Caco-2 (cell line): Measurements from ENCODE around the gene CDH13. TPM values are rescaled to one million over a fixed set of nuclear protein-coding genes. Genes with fewer than 3 reads are reported as not detected.

Source experiments
- BruUV-seq: library from RNA; stranded (reverse); fragments of 400-500 nt; replicated peaks from 2 replicates; lab custom pipeline; 2021; lab: Mats Ljungman, UMichigan
- CTCF ChIA-PET: fragments of 300-600 bp; sonication (Branson Sonifier 250); formaldehyde crosslinking; loops from one replicate; lab custom pipeline; 2022; ENCODE audit warnings: antibody characterized with exemption; lab: Charles Lee
- POLR2A ChIA-PET: fragments of 300-600 bp; sonication (Branson Sonifier 250); formaldehyde crosslinking; loops from one replicate; lab custom pipeline; 2022; ENCODE audit warnings: antibody characterized with exemption; lab: Charles Lee
- DNase-seq, 2 experiments: peaks; one replicate each; pipeline versions ENCODE4 v3.0.0 to v3.0.0-alpha.2; 2020 to 2022
- H3K27me3 ChIP-seq: replicated peaks from 2 replicates; pipeline ENCODE4 v1.6.0; 2011; ENCODE audit warnings: low read length; ENCODE audit not compliant: control insufficient read depth, insufficient read depth
- H3K36me3 ChIP-seq: 2 replicates; pipeline ENCODE4 v1.5.1; 2011; ENCODE audit warnings: low read length; ENCODE audit not compliant: control insufficient read depth, insufficient read depth
- H3K4me1 ChIP-seq: fragments of 250-450 bp; sonication (Bioruptor Pico); 2 replicates; pipeline ENCODE4 v1.5.1; 2020; ENCODE audit warnings: mild to moderate bottlenecking
- H3K4me3 ChIP-seq: 2 replicates; pipeline ENCODE4 v1.5.1; 2011; ENCODE audit warnings: low read depth, mild to moderate bottlenecking, control low read depth, low read length
- H3K9me3 ChIP-seq: fragments of 250-450 bp; sonication (Bioruptor Pico); 2 replicates; pipeline ENCODE4 v1.5.1; 2020; ENCODE audit warnings: mild to moderate bottlenecking, moderate library complexity
- H3K27ac Mint-ChIP-seq: one replicate; pipeline ENCODE4 v1.8.0; 2022; ENCODE audit warnings: mixed read lengths; ENCODE audit not compliant: unreplicated experiment
- H3K27me3 Mint-ChIP-seq: one replicate; pipeline ENCODE4 v1.8.0; 2022; ENCODE audit warnings: mixed read lengths; ENCODE audit not compliant: insufficient read depth, unreplicated experiment
- H3K36me3 Mint-ChIP-seq: one replicate; pipeline ENCODE4 v1.8.0; 2022; ENCODE audit warnings: mild to moderate bottlenecking, mixed read lengths; ENCODE audit not compliant: insufficient read depth, unreplicated experiment
- H3K4me1 Mint-ChIP-seq: one replicate; pipeline ENCODE4 v1.8.0; 2022; ENCODE audit warnings: low read depth, mixed read lengths; ENCODE audit not compliant: unreplicated experiment
- H3K4me3 Mint-ChIP-seq: one replicate; pipeline ENCODE4 v1.8.0; 2022; ENCODE audit warnings: mild to moderate bottlenecking, moderate library complexity, mixed read lengths; ENCODE audit not compliant: unreplicated experiment
- H3K9me3 Mint-ChIP-seq: one replicate; pipeline ENCODE4 v1.8.0; 2022; ENCODE audit warnings: mixed read lengths; ENCODE audit not compliant: unreplicated experiment
- CTCF ChIP-seq, 2 experiments: fragments of 200-600 bp in 1 of 2; IDR thresholded peaks; 1 replicate in 1 of 2; 2 replicates in 1 of 2; pipeline versions ENCODE4 v1.5.1 to v1.8.0; 2011 to 2022; ENCODE audit warnings: antibody characterized with exemption in 1 of 2, control low read depth in 1 of 2, inconsistent platforms in 1 of 2, low read depth in 1 of 2, low read length in 1 of 2, mild to moderate bottlenecking in 1 of 2, moderate library complexity in 1 of 2; ENCODE audit not compliant: insufficient read depth in 1 of 2, severe bottlenecking in 1 of 2, unreplicated experiment in 1 of 2
- intact Hi-C: fragments of 100-400 bp; cut with micrococcal nuclease; formaldehyde crosslinking; loops from one replicate; pipeline ENCODE4 v1.10.0; 2022; ENCODE audit not compliant: unreplicated experiment
- total RNA-seq: library from RNA; stranded (reverse); gene quantifications from 2 replicates; pipeline ENCODE4 v1.2.3, GENCODE V29; 2022

Gene CDH13
- total RNA-seq, 1 experiment from 2014 or later: 2.2 TPM

GRCh38 chr16:83269048-83269447 lies 642.3 kb downstream of the CDH13 start:
- peaks cover 31% of the 10 kb centered on the region for H3K27me3 Mint-ChIP-seq
- CTCF ChIA-PET: no interaction called here
- POLR2A ChIA-PET: no interaction called here
- Histone ChIP-seq H3K9me3 (no peaks in the 10 kb centered on the region), H3K4me3 (no peak overlapping the region), H3K27me3 (no peaks in the 10 kb centered on the region), H3K4me1 (no peaks in the 10 kb centered on the region), H3K36me3 (no peaks in the 10 kb centered on the region)
- no peak for DNase-seq
- H3K27ac Mint-ChIP-seq: no peak overlapping the region
- H3K4me3 Mint-ChIP-seq: no peak overlapping the region
- BruUV-seq: no TSS peak
- no peaks in the 10 kb centered on the region for H3K36me3 Mint-ChIP-seq
- H3K9me3 Mint-ChIP-seq: no peaks in the 10 kb centered on the region
- H3K4me1 Mint-ChIP-seq: no peaks in the 10 kb centered on the region
- intact Hi-C loops: no loop called here
- TF ChIP-seq CTCF (IDR thresholded peaks at IDR 0.05; ENCODE audit: insufficient read depth in 1 of 2, low read depth in 1 of 2, low read length in 1 of 2, severe bottlenecking in 1 of 2, unreplicated experiment in 1 of 2): no peak

- peaks cover 31% of the 10 kb centered on the region for H3K27me3 Mint-ChIP-seq
- no TSS peak for BruUV-seq
- no peak overlapping the region for H3K27ac Mint-ChIP-seq
- no peaks in the 10 kb centered on the region for H3K9me3 Mint-ChIP-seq
- CTCF ChIA-PET: no interaction called here
- H3K4me3 Mint-ChIP-seq: no peak overlapping the region
- no peak for TF ChIP-seq CTCF (IDR thresholded peaks at IDR 0.05; ENCODE audit: insufficient read depth in 1 of 2, low read depth in 1 of 2, low read length in 1 of 2, severe bottlenecking in 1 of 2, unreplicated experiment in 1 of 2)
- Histone ChIP-seq H3K4me1 (no peaks in the 10 kb centered on the region), H3K9me3 (no peaks in the 10 kb centered on the region), H3K36me3 (no peaks in the 10 kb centered on the region), H3K27me3 (no peaks in the 10 kb centered on the region), H3K4me3 (no peak overlapping the region)
- intact Hi-C loops: no loop called here
- H3K36me3 Mint-ChIP-seq: no peaks in the 10 kb centered on the region
- DNase-seq: no peak
- no peaks in the 10 kb centered on the region for H3K4me1 Mint-ChIP-seq
- POLR2A ChIA-PET: no interaction called here
These were observed 642.8 kb downstream of the CDH13 start for GRCh38 chr16:83269541-83269940.

GRCh38 chr16:83270061-83270460 lies 643.3 kb downstream of the CDH13 start:
- Histone ChIP-seq H3K4me3 (no peak overlapping the region), H3K36me3 (no peaks in the 10 kb centered on the region), H3K9me3 (no peaks in the 10 kb centered on the region), H3K4me1 (no peaks in the 10 kb centered on the region), H3K27me3 (no peaks in the 10 kb centered on the region)
- no TSS peak for BruUV-seq
- H3K27me3 Mint-ChIP-seq: peaks cover 32% of the 10 kb centered on the region
- no peak overlapping the region for H3K4me3 Mint-ChIP-seq
- no peaks in the 10 kb centered on the region for H3K9me3 Mint-ChIP-seq
- no peaks in the 10 kb centered on the region for H3K4me1 Mint-ChIP-seq
- ChIA-PET CTCF (no interaction called here), POLR2A (no interaction called here)
- no peaks in the 10 kb centered on the region for H3K36me3 Mint-ChIP-seq
- DNase-seq: no peak
- no peak overlapping the region for H3K27ac Mint-ChIP-seq
- intact Hi-C loops: no loop called here
- TF ChIP-seq CTCF (IDR thresholded peaks at IDR 0.05; ENCODE audit: insufficient read depth in 1 of 2, low read depth in 1 of 2, low read length in 1 of 2, severe bottlenecking in 1 of 2, unreplicated experiment in 1 of 2): no peak
